H1 (cell line): ENCODE data around the gene SLC39A8. TPM values are rescaled to one million over a fixed set of nuclear protein-coding genes. Genes with fewer than 3 reads are reported as not detected.

Experiments
- ATF2 ChIP-seq: IDR thresholded peaks from 2 replicates; pipeline ENCODE4 v1.6.1; 2012; ENCODE audit warnings: low read length, inconsistent platforms
- PHF8 ChIP-seq: fragments of 200-600 bp; sonication (generic); conservative IDR thresholded peaks from 2 replicates; pipeline ENCODE4 v1.7.1; 2012; ENCODE audit warnings: low read depth, mild to moderate bottlenecking, inconsistent platforms, low read length, moderate library complexity
- SIX5 ChIP-seq: IDR thresholded peaks from 2 replicates; pipeline ENCODE4 v1.6.1; 2011; ENCODE audit warnings: mild to moderate bottlenecking, low read depth, low read length
- SUZ12 ChIP-seq: fragments of 200-600 bp; sonication (generic); IDR thresholded peaks from 2 replicates; pipeline ENCODE4 v1.6.1; 2012; ENCODE audit warnings: mild to moderate bottlenecking, inconsistent platforms, low read length, moderate library complexity, mixed read lengths
- polyA plus RNA-seq, 7 experiments: library from polyadenylated mRNA; depleted of rRNA in 3 of 7; stranded (reverse) in 5 of 7; unstranded in 2 of 7; fragments of >200 nt in 5 of 7; fragments of 200-250 nt in 2 of 7; gene quantifications; 1 replicate in 5 of 7; 2 replicates in 1 of 7; 4 replicates in 1 of 7; pipeline versions ENCODE4 v1.2.1 to v1.2.3, GENCODE V29; 2011 to 2013; ENCODE audit warnings: missing spikeins in 2 of 7, mixed read lengths in 2 of 7
- total RNA-seq: library from RNA; stranded (reverse); fragmentation: NEBNext Ultra II Directional; extraction: Animal tissue kit (Norgen Biotek cat#: 25700); gene quantifications from 2 replicates; pipeline ENCODE4 v1.2.1, GENCODE V29; 2021

SLC39A8 gene
- total and polyA plus RNA-seq, 2 of the 8 experiments (the other 6 are each of a cell fraction or from before 2014, with no cell fraction given) = 6.4 to 38.7 TPM

DNA sequence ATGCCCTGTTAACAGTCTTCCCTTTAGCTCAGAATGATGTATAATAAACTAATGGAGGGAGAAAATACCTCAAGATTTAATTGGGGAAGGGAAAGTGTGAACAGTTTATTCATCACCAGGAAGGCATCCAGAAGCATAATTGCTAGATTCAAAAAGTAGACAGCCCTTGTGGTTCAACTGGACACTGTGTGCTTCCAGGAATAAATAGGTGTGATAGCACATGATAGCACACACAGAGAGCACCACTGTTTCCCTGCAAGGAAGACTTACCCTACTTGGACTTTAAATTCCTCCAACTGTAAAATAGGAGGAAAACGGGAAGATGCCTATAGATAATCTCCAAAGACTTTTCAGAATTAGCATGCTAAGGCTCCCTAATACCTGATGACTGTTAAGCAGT lies 27.8 kb downstream of the SLC39A8 start (continued):
- TF ChIP-seq ATF2 = no peak
- no peak for TF ChIP-seq SIX5
- TF ChIP-seq SUZ12 = no peak
- no peak for TF ChIP-seq PHF8
